ENCODE results near the gene CARD10. TPM values are rescaled to one million over a fixed set of nuclear protein-coding genes. Genes with fewer than 3 reads are reported as not detected.

The CARD10 gene
- total and polyA plus RNA-seq, 4 donors = 7.8 to 14.0 (median 8.4) TPM

DNA sequence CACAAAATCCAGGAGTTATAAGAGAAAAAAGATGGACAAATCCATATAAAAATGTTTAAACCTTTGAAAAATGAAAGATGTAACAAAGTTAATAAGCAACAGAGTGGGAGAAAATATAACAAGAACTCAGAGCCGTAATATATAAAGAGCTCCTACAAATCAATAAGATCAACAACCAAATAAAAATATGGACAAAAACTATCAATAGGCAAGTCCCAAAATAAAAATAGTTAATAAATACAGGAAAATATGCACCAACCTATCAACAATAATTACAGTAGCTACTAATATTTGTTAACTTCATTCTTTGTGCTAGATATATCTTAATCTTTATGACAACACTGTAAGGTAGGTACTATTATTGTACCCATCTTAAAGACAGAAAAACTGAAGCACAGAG lies 2.8 kb downstream of the CARD10 start:
- Histone ChIP-seq H3K9me3 (ENCODE audit: control insufficient read depth in 4 of 4, low read length in 3 of 4) (no peaks in the 10 kb centered on the region), H3K27ac (ENCODE audit: low read depth in 1 of 2, low read length in 2 of 2) (no peak overlapping the region), H3K27me3 (ENCODE audit: control insufficient read depth in 4 of 4, insufficient read depth in 4 of 4, low read length in 3 of 4) (no peaks in the 10 kb centered on the region), H3K9ac (ENCODE audit: low read depth in 1 of 2, low read length in 2 of 2) (no peak overlapping the region), H3K4me3 (ENCODE audit: low read depth in 1 of 3, low read length in 3 of 3) (no peak overlapping the region), H3K4me1 (ENCODE audit: control insufficient read depth in 4 of 4, insufficient read depth in 4 of 4, low read length in 3 of 4) (peaks cover 0 to 21% (median 9%) of the 10 kb centered on the region in 4 donors), H3K36me3 (ENCODE audit: control insufficient read depth in 4 of 4, insufficient read depth in 3 of 4, low read depth in 1 of 4, low read length in 3 of 4) (peaks cover 0 to 5% (median 2%) of the 10 kb centered on the region in 4 donors)
- TF ChIP-seq FOXA1 (IDR thresholded peaks at IDR 0.05) = no peak
- TF ChIP-seq, protein P1, sequence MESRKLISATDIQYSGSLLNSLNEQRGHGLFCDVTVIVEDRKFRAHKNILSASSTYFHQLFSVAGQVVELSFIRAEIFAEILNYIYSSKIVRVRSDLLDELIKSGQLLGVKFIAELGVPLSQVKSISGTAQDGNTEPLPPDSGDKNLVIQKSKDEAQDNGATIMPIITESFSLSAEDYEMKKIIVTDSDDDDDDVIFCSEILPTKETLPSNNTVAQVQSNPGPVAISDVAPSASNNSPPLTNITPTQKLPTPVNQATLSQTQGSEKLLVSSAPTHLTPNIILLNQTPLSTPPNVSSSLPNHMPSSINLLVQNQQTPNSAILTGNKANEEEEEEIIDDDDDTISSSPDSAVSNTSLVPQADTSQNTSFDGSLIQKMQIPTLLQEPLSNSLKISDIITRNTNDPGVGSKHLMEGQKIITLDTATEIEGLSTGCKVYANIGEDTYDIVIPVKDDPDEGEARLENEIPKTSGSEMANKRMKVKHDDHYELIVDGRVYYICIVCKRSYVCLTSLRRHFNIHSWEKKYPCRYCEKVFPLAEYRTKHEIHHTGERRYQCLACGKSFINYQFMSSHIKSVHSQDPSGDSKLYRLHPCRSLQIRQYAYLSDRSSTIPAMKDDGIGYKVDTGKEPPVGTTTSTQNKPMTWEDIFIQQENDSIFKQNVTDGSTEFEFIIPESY (IDR thresholded peaks at IDR 0.05) = no peak
- no peak for TF ChIP-seq JUND (IDR thresholded peaks at IDR 0.05)
- TF ChIP-seq, protein P2, sequence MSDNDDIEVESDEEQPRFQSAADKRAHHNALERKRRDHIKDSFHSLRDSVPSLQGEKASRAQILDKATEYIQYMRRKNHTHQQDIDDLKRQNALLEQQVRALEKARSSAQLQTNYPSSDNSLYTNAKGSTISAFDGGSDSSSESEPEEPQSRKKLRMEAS (IDR thresholded peaks at IDR 0.05) = no peak
- TF ChIP-seq HNF4G (IDR thresholded peaks at IDR 0.05) = no peak
- no peak for TF ChIP-seq TAF1 (conservative IDR thresholded peaks at IDR 0.05)
- TF ChIP-seq, protein P3, sequence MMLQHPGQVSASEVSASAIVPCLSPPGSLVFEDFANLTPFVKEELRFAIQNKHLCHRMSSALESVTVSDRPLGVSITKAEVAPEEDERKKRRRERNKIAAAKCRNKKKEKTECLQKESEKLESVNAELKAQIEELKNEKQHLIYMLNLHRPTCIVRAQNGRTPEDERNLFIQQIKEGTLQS (IDR thresholded peaks at IDR 0.05) = no peak
- no peak for TF ChIP-seq SP1 (IDR thresholded peaks at IDR 0.05)
- TF ChIP-seq GABPA (IDR thresholded peaks at IDR 0.05 in 1 of 2, conservative IDR thresholded peaks at IDR 0.05 in 1 of 2) = no peak
- no peak for TF ChIP-seq YY1 (IDR thresholded peaks at IDR 0.05)
- TF ChIP-seq FOXA2 (IDR thresholded peaks at IDR 0.05) = no peak
- no peak for TF ChIP-seq NR2F2 (IDR thresholded peaks at IDR 0.05)
- TF ChIP-seq RAD21 (IDR thresholded peaks at IDR 0.05) = no peak
- TF ChIP-seq, protein P4, sequence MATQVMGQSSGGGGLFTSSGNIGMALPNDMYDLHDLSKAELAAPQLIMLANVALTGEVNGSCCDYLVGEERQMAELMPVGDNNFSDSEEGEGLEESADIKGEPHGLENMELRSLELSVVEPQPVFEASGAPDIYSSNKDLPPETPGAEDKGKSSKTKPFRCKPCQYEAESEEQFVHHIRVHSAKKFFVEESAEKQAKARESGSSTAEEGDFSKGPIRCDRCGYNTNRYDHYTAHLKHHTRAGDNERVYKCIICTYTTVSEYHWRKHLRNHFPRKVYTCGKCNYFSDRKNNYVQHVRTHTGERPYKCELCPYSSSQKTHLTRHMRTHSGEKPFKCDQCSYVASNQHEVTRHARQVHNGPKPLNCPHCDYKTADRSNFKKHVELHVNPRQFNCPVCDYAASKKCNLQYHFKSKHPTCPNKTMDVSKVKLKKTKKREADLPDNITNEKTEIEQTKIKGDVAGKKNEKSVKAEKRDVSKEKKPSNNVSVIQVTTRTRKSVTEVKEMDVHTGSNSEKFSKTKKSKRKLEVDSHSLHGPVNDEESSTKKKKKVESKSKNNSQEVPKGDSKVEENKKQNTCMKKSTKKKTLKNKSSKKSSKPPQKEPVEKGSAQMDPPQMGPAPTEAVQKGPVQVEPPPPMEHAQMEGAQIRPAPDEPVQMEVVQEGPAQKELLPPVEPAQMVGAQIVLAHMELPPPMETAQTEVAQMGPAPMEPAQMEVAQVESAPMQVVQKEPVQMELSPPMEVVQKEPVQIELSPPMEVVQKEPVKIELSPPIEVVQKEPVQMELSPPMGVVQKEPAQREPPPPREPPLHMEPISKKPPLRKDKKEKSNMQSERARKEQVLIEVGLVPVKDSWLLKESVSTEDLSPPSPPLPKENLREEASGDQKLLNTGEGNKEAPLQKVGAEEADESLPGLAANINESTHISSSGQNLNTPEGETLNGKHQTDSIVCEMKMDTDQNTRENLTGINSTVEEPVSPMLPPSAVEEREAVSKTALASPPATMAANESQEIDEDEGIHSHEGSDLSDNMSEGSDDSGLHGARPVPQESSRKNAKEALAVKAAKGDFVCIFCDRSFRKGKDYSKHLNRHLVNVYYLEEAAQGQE (IDR thresholded peaks at IDR 0.05) = no peak
- no peak for TF ChIP-seq HNF4A (conservative IDR thresholded peaks at IDR 0.05)
- TF ChIP-seq, protein P5, sequence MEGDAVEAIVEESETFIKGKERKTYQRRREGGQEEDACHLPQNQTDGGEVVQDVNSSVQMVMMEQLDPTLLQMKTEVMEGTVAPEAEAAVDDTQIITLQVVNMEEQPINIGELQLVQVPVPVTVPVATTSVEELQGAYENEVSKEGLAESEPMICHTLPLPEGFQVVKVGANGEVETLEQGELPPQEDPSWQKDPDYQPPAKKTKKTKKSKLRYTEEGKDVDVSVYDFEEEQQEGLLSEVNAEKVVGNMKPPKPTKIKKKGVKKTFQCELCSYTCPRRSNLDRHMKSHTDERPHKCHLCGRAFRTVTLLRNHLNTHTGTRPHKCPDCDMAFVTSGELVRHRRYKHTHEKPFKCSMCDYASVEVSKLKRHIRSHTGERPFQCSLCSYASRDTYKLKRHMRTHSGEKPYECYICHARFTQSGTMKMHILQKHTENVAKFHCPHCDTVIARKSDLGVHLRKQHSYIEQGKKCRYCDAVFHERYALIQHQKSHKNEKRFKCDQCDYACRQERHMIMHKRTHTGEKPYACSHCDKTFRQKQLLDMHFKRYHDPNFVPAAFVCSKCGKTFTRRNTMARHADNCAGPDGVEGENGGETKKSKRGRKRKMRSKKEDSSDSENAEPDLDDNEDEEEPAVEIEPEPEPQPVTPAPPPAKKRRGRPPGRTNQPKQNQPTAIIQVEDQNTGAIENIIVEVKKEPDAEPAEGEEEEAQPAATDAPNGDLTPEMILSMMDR (IDR thresholded peaks at IDR 0.05; ENCODE audit: low read depth, low read length, missing input control) = no peak
- TF ChIP-seq RXRA (IDR thresholded peaks at IDR 0.05) = no peak
- 91% methylated on average over 1 of the region's 1 CpG for WGBS
- no peak for DNase-seq (ENCODE audit: low spot score)

All from liver (tissue), 9 donors.